ENCODE results near the gene KNDC1. TPM values are rescaled to one million over a fixed set of nuclear protein-coding genes. Genes with fewer than 3 reads are reported as not detected.

KNDC1 gene
- total RNA-seq, 4 donors from 2014 or later, result 0.42 to 1.7 (median 0.95) TPM

- Histone ChIP-seq H3K36me3 (no peaks in the 10 kb centered on the region), H3K4me1 (no peaks in the 10 kb centered on the region), H3K4me3 (no peak overlapping the region), H3K27me3 (peaks cover 0 to 23% (median 2%) of the 10 kb centered on the region in 4 donors), H3K9me3 (no peaks in the 10 kb centered on the region), H3K27ac (replicated peaks in 1 of 4) (no peak overlapping the region)
- 61% methylated on average over 18 of the region's 18 CpGs for WGBS
- intact Hi-C loops (cut with DNase I), result no loop called here
- DNase-seq (ENCODE audit: extremely low spot score), result no peak
- TF ChIP-seq, protein P1, sequence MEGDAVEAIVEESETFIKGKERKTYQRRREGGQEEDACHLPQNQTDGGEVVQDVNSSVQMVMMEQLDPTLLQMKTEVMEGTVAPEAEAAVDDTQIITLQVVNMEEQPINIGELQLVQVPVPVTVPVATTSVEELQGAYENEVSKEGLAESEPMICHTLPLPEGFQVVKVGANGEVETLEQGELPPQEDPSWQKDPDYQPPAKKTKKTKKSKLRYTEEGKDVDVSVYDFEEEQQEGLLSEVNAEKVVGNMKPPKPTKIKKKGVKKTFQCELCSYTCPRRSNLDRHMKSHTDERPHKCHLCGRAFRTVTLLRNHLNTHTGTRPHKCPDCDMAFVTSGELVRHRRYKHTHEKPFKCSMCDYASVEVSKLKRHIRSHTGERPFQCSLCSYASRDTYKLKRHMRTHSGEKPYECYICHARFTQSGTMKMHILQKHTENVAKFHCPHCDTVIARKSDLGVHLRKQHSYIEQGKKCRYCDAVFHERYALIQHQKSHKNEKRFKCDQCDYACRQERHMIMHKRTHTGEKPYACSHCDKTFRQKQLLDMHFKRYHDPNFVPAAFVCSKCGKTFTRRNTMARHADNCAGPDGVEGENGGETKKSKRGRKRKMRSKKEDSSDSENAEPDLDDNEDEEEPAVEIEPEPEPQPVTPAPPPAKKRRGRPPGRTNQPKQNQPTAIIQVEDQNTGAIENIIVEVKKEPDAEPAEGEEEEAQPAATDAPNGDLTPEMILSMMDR (IDR thresholded peaks at IDR 0.05), result no peak
- TF ChIP-seq POLR2A (IDR thresholded peaks at IDR 0.05; ENCODE audit: low read depth) (no peak), EP300 (IDR thresholded peaks at IDR 0.05) (no peak), POLR2AphosphoS5 (IDR thresholded peaks at IDR 0.05) (no peak)
Measured at GRCh38 chr10:133131053-133131452, 29.0 kb upstream of the KNDC1 start.

DNA sequence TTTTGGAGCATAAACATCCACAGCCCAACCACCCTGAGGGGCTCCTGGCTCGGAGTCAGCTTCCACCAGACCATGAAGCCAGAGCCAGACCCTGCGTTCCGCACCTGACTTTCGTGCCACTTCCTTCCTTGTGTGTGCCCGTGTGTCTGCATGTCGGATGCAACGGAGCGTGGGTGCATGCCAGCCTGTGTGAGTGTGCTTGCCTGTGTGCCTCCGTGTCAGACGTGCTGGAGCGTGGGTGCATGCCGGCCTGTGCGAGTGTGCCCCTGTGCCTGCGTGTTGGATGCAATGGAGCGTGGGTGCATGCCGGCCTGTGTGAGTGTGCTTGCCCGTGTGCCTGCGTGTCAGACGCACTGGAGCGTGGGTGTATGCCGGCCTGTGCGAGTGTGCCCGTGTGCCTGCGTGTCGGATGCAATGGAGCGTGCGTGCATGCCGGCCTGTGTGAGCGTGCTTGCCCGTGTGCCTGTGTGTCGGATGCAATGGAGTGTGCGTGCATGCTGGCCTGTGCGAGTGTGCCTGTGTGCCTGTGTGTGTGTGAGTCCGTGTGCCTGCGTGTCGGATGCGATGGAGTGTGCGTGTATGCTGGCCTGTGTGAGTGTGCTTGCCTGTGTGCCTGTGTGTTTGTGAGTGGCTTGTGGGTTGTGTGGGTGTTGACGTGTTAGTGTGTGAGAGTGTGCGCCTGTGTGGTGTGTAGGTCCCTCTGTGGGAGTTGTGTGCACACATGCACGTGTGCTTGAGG lies 28.1 kb upstream of the KNDC1 start:
- H3K27ac ChIP-seq (replicated peaks in 1 of 4), result no peak overlapping the region
- H3K4me3 ChIP-seq, result no peak overlapping the region
- TF ChIP-seq, protein P1 (IDR thresholded peaks at IDR 0.05), result no peak
- TF ChIP-seq EP300 (IDR thresholded peaks at IDR 0.05) (no peak), POLR2A (IDR thresholded peaks at IDR 0.05; ENCODE audit: low read depth) (no peak), POLR2AphosphoS5 (IDR thresholded peaks at IDR 0.05) (no peak)
- no peaks in the 10 kb centered on the region for H3K36me3 ChIP-seq
- 75% methylated on average over 35 of the region's 41 CpGs for WGBS
- no peaks in the 10 kb centered on the region for H3K9me3 ChIP-seq
- H3K4me1 ChIP-seq, result no peaks in the 10 kb centered on the region
- no peak for DNase-seq (ENCODE audit: extremely low spot score)
- peaks cover 0 to 15% (median 0%) of the 10 kb centered on the region in 4 donors for H3K27me3 ChIP-seq
- intact Hi-C loops (cut with DNase I), result no loop called here

GRCh38 chr10:133132473-133133291 lies 27.3 kb upstream of the KNDC1 start:
- TF ChIP-seq POLR2AphosphoS5 (IDR thresholded peaks at IDR 0.05) (no peak), EP300 (IDR thresholded peaks at IDR 0.05) (no peak), POLR2A (IDR thresholded peaks at IDR 0.05; ENCODE audit: low read depth) (no peak)
- TF ChIP-seq, protein P1 (IDR thresholded peaks at IDR 0.05), result no peak

GRCh38 chr10:133133471-133134231 lies 26.4 kb upstream of the KNDC1 start:
- 79% methylated on average over 18 of the region's 20 CpGs for WGBS
- Histone ChIP-seq H3K36me3 (no peaks in the 10 kb centered on the region), H3K4me1 (no peaks in the 10 kb centered on the region), H3K9me3 (no peaks in the 10 kb centered on the region), H3K27me3 (peaks cover 0 to 11% (median 0%) of the 10 kb centered on the region in 4 donors), H3K4me3 (no peak overlapping the region), H3K27ac (replicated peaks in 1 of 4) (no peak overlapping the region)
- intact Hi-C loops (cut with DNase I), result no loop called here
- TF ChIP-seq POLR2AphosphoS5 (IDR thresholded peaks at IDR 0.05), result no peak
- TF ChIP-seq, protein P1 (IDR thresholded peaks at IDR 0.05), result no peak
- TF ChIP-seq POLR2A (IDR thresholded peaks at IDR 0.05; ENCODE audit: low read depth), result no peak
- TF ChIP-seq EP300 (IDR thresholded peaks at IDR 0.05), result no peak
- no peak for DNase-seq (ENCODE audit: extremely low spot score)

More at GRCh38 chr10:133132473-133133291, 27.3 kb upstream of the KNDC1 start:
- WGBS, result 82% methylated on average over 13 of the region's 26 CpGs
- Histone ChIP-seq H3K4me1 (no peaks in the 10 kb centered on the region), H3K4me3 (no peak overlapping the region), H3K27ac (replicated peaks in 1 of 4) (no peak overlapping the region), H3K9me3 (no peaks in the 10 kb centered on the region), H3K36me3 (no peaks in the 10 kb centered on the region), H3K27me3 (peaks cover 0 to 9% (median 0%) of the 10 kb centered on the region in 4 donors)
- intact Hi-C loops (cut with DNase I), result no loop called here
- no peak for DNase-seq (ENCODE audit: extremely low spot score)

All from esophagus muscularis mucosa (tissue), 4 donors.